GM21447 (cell line): ENCODE data around the gene TGM2.

Experiments
- ATAC-seq: cut with Tn5 transposase; IDR thresholded peaks from one replicate; pipeline ENCODE4 v1.9.1; 2021; ENCODE audit not compliant: unreplicated experiment

Gene TGM2

DNA sequence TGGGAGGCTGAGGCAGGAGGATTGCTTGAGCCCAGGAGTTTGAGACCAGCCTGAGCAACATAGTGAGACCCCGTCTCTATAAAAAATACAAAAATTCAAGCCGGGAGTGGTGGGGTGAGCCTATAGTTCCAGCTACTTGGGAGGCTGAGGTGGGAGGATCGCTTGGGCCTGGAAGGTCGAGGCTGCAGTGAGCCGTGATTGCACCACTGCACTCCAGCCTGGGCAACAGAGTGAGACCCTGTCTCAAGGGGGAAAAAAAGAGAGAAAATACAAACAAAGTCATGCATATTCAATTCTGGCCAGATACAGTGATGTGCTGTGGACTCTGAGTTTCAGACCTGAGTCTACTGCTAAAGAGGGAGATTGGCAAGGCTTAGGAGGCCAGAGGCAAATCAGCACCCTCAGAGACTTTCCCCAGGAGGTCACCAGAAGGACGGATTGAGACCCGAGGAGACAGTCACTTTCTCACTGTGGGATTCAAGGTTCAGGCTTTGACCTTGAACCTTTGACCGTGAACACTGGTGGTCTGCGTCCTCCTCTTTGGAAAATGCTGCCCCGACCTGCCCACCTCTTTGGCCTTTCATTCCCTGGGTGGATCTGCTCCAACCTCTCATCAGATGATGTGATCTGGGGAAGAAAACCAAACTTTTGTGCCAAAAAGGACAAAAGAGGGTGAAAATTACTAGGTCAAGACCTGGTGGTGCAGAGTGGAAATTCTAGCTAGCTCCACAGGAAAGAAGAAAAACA is 31.2 kb downstream of the TGM2 start:
- no peak for ATAC-seq

DNA sequence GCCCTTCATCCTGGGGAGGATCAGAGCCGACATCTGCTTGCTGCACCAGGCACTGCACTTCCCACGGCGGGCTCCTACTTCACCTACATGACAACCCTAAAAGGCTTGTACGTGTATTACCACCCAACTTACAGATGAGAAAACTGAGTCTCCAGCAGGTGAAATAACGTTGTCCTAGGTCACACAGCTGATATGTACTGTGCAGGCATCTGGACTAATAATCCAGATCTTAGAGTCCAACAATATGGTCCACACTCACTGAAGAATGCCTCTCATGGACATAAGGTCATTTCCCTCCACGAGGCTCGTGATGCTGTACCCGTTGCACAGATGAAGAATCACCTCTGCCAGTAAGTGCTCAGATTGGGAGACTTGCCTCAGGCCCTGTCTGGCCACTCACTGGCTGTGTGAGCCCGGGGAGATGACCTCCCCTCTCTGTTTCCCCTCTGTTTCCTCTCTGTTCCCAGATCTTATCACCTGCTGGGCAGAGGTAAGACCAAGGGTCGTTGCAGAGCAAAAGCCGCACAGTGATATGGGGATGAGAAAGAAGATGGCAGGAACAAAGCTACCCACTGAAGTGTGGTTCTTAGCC is 32.1 kb downstream of the TGM2 start:
- no peak for ATAC-seq

DNA sequence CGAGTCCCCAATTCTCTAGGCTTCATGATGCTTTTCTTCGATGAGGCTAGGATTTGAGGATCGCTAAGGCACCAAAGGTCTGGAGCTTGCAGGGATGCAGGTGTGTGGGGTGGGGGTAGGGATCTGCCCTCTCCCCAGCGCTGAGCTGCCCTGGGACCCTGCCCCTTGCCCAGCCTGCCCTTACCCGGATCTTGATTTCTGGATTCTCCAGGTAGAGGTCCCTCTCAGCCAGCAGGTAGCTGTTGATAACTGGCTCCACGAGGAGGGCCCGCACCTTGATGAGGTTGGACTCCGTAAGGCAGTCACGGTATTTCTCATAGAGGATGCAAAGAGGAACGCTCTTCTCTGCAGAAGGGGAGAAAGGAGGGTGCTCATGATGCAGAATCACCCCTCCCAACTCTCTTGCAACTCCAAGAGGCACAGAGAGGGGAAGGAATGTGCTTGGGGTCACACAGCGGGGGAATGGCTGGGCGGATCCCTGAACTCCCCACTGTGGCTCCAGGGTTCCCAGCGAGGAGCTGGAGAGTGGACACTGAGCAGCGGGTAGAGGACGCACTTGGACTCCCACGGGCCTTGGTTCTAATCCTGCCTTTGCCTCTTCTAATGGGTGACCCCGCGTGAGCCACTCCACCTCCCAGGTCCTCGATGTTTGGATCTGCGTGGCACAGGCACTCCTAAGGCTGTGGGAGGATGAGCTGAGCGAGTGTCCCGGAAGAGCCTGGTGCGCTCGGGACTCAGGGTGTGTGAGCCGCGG is 32.7 kb downstream of the TGM2 start:
- no peak for ATAC-seq

DNA sequence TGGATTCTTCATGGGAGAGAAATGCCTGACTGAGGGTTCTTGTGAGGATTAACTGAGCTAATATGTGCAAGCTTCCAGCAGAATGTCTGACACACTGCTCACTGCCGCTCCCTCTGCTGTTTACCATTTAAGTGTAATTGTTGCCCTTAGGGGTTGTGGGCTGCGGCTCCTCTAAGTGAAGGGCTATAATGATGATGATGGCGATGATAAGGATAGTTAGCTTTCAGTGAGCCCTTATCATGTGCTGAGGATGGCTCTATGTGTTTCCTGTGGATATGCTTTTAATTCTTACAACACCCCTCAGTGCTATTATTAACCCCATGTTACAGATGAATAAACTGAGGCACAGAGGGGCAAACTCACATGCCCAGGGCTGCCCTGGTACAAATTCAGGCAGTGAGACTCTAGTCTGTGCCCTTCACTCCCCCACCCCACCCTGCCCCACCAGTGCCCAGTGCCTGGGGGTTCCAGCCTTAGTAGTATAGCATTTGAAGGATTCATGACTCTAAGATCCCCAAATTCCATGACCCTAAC is 33.4 kb downstream of the TGM2 start:
- no peak for ATAC-seq

DNA sequence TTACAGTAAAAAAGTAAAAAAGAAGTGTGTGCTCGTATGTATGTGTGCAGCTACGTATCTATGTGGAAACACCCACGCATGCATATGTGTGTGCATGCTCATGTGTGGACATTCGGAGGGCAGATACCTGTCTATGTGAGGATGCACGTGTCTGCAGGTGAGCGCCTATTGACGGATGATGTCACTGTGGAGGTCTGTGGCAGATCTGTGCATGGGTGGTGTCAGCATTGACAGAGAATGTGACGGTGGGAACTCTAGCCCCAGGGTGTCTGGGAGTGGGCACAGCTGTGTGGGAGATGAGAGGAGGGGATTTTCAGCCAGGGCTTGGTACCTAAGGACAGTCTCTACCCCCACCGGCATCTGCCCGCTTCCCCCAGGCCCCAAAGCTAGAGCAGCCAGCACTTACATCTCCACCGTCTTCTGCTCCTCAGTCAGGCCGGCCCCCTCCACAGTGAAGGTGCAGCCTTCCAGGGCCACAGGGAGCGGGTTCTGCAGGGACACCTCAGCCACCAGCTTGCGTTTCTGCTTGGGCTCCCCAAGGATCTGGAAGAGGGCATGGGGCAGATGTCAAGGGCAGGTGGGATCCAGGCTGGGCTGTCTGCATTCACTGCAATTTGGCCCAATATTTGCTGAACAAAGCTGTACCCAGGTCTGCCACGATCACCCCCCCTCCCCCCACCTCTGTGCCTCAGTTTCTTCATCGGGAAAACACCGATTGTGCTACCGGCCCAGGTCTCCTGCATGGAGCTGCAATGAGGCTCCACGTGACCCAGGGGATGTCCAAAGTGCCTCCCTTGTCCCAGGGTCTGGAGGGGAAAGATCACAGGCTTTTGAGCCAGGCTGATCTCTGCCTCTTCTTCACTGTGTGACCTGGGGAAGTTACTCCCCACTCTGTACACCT is 34.1 kb downstream of the TGM2 start:
- no peak for ATAC-seq

DNA sequence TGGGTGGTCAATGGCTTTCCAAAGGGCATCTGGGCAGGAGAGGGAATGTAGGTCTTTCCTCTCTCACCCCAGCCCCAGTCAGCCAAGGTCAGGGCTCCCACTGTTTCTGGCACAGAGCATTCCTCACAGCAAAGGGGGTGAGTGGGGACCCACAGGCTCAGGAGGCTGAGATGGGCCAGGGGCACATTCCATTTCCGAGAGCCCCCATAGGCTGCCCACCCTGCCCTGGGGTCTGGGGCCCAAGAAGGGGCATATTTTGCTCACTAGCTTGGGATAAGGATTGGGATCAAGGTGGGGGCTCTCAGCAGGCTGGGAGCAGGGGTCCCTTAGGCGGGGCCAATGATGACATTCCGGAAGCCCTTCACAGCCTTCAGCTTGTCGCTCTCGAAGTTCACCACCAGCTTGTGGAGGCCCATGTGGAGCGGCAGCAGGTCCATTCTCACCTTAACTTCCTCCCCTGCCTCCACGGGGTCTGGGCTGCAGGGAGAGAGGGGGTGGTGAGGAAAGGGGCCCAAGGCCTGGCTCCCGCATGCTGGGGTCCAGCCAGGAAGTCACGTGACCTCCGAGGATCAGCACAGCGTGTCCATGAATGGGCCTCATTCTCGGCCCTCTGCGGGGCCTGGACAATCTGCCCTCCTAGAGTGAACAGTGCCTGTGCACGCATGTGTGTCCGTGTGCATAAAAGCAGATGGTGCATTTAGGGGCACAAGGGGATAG is 35.0 kb downstream of the TGM2 start:
- no peak for ATAC-seq

DNA sequence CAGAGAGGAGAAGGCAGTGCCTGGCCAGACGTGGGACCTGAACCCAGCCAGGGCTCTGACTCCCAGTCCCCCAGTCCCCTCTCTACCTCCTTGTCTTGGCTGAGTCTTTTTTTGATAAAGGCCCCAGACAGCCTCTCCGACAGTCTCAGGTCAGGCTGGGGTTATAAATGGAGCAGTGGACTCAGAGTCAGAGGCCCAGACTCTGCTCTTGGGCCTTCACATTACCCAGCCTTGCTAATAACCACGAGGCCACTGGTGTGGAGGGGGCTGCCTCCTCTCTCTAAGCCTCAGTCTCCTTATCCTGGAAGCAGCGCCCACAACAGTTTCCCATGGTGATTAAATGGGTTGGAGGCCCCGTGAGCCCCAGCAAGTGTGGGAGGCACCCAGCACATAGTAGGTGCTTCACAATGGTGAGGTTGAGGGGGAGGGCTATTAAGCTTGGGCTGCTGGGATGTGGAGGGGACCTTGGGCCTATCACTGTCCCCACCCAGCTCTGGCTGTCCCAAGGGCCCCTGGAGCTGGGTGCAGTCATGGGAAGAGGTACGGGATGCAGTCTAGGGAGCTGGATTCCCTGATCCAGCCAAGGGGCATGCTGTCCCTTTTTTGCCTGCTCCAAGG is 35.7 kb downstream of the TGM2 start:
- ATAC-seq, result no peak

DNA sequence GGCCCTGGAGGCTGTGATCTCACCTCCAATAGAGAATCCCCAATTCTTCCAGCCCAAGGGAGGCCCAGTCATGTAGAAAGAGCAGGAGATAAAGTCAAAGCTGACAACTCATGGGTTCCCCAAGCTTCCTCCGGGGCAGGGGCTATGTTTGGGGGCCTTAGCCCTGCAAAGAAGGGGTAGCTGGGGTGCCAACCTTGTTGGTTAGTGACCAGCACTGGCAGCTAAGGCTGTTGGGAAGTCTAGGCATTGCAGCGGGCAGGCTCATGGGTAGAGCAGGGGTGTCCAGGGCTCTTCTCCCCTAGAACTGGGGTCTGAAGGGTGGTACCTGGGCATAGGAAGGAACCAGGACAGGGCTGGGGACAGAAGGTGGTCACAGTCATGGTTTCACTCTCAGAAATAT is 36.4 kb downstream of the TGM2 start:
- no peak for ATAC-seq

DNA sequence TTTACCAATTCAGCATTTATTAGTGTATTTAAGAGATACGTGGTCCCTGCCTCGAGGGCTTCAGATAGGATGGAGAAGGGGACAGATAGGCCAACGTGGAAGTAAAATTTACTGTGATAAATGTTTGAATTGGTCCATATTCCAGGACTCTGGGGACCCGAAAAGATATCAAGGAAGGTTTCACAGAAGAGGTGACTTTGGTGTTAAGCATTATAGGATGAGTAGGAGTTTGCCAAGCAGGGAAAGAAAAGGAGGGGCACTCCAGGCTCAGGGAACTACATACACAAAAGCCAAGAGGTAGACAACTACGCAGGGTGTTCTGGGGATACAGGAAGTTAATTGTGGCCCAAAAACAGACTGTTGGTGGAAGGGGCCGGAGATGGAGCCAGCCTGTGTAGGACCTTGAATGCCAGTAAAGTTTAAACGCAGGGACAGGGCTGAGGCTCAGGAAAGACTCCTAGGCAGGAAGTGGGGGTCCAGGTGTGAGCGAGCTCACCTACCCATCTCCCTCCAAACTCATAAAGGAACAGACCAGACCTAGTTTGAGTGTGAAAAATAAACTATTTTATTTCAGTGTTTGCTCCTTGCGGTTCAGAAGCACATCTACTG is 37.0 kb downstream of the TGM2 start:
- ATAC-seq, result no peak

DNA sequence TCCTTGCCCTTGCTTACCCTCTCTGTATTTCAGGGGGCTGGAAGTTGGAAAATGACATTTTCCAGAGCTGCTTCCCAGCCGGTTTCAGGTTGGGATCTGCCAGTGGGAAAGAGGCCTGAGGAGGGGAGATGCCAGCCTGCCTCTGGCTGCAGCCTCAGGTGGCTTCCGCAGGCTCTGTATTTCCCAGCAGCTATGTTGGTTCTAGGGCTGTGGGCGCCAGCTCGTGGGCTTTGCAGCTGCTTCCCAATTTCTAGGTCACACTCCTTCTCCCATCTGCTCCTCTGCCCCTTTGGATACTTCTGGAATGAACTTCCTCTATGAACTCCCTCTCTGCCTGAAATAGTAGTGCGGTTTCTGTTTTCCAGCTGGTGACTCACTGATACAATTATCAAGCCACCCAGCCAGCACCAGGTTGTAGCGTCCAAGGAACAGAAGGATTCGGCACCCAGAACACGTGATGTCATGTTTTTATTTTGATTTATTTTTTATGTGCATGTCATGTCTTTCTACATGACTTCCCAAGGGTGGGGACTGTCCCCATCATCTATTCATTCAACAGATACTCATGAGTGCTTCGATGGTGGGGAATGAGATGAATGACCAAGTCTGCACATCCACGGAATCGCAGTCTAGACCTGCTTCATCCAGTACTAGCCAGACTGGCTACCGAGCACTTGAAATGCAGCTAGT is 38.0 kb downstream of the TGM2 start:
- no peak for ATAC-seq

DNA sequence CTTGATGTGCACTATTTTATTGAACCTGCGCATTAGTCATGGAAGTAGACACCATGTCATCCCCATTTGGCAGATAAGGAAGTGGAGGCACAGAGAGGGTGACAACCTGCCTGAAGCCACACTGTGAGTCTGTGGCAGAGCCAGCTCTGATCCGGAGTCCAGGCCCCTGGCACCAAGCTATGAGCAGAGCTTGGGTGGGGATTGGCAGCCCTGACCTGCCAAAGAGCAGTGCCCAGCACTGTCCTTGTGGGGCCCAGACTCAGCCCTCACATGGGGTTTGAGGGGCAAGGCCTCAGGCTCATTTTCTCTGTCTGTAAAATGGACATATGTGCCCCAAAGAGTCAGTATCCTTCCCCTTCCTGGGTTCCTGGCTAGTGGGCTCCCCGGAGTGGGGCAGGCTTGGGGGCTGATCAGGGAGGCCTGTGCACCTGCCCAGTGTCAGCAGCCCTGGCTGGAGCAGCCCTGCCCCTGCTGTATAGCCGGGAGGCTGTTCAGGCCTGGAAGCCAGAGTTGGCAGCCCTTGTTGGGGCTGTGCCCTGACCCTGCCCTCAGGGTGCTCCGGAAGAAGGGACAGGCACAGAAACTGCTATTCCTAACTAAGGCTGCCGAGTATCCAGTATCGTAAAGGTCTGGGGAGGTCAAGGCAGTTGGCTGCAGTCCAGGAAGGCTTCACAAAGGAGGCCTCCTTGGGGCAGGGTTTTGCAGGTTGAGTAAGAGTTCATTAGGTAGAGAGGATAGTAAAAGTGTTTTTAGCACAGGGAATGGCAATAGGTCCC is 38.7 kb downstream of the TGM2 start:
- ATAC-seq, result no peak

DNA sequence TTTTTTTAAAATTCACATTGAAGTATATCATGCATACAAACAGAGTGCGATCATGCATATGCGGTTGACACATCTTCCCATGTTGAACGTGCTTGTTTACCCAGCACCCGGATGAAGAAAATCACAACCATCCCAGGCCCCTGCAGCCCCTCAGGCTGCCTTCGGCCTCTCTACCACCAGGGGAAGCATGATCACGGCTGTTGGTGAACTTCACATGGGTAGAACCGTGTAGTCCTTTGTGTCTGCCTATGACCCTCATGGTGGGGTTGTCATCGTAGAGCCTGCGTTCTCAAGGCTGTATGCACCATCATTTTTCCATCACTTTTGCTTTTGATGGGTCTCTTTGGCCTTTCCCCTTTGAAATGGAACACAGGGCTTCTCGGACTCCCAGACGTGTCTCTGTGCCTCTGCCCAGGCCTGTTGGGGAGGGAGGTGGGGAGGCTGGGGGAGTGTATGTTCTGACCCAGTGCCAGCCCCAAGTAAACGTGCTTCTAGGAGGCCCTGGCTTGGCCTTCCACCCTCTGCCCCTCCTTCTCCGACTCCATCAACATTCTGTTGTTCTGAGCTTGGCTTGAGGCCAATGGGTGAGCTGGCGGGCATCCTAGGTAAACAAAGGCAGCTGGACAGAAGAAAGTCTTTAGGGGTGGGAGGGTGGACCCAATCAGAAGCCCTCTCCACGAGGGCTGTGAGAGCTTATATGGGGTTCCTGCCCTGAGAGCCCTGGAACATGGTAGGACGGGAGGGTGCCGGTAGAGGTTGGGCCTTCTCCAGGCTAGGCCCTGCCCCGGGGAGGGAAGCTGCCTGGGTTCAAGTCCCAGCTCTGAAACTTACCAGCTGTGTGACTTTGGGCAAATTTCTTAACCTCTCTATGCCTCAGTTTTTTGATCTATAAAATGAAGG is 39.7 kb downstream of the TGM2 start:
- no peak for ATAC-seq

DNA sequence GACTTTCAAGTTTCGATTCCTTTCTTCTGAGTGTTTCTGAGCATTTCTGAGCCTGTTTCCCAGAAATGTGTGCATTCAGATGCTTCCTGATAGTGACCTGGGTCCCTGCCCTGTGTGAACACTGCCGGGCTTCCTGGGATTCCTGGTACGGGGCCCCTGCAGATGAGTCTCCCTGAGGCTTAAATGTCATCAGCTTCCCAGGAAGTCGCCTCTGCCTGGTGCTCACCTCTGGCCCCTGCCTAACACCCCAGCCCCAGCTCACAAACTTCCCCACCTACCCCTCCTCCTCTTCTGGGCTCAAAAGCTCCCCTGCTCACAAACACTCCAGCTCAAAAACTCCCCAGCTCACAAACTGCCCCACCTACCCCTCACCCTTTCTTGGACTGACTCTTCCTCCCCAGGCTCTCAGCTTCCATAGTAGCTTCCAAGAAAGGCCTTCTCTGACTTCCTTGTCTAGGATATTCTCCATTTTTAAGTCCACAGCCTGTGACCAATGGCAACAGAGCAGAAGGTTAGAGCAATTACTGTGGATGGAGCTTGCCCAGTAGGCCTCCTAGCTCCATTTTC is 42.0 kb downstream of the TGM2 start:
- no peak for ATAC-seq

DNA sequence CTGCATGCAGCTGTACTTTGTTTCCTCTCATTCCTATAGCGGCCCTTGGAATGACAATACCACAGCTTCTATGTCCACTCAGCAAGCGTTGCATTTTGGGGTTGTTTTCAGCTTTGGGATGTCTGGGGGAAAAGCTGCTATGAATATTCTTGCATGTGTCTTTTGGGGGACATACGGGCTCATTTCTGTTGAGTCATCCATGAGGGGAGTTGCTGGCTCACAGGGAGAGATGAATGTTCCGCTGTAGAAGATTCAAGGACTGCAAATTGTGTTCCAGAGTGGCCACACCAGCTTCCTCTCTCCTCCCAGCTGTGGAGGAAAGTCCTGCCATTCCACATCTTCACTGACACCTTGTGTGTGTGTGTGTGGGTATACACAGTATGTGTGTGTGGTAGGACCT is 43.3 kb downstream of the TGM2 start:
- no peak for ATAC-seq

DNA sequence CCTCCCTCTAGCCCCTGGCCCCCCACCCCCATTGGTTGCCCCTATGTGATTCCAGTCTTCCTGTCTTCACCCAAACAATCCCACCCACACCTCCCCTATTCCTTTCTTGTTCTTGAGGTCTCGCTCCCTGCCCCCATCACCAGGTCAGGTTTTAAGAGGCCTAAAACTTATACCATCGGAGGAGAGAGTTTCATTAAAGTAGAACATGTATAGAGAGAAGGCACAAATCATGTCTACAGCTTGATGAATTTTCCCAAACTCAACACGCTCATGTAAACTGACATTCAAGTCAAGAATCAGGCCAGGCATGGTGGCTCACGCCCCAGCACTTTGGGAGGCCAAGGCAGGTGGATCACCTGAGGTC is 44.5 kb downstream of the TGM2 start:
- no peak for ATAC-seq

DNA sequence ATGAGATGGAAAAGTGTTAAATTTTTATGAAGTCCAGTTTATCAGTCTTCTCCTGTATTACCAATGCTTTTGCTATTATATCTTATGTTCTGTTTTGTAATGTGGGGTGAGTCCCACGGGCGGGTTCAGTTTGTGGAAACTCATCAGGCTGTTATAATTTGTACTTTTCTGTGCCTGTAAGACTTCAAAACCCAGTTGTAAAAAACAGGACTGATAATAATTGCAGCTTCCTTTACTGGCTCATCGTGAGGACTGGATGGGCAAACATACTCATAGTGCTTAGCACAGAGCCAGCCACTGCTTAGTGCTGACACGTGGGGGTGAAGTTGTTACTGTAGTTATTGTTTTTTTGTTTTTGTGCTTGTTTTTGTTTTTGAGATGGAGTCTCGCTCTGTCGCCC is 45.6 kb downstream of the TGM2 start:
- no peak for ATAC-seq

DNA sequence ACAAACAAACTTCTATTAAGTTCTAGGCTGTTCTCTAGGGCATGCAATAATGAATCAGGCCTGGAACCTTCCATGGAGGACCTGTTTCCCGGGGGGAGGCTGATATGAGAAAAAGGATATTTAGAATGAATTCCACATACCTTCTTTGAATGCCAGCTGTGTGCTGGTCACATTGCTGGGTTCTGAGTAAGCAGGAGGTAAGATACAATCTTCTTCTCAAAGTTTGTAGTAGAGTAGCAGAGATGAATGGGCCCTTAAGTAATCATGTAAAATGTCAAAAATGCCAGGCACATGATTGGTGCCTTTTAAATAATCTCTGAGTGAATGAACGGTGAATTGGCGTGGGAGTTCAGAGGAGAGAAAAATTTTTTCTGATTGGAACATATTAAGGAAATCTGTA is 47.4 kb downstream of the TGM2 start:
- no peak for ATAC-seq
